ENCODE data around the gene JHY. TPM values are rescaled to one million over a fixed set of nuclear protein-coding genes. Genes with fewer than 3 reads are reported as not detected.

The JHY gene
- total RNA-seq, 1 donor from 2014 or later, result 0.51 TPM

GRCh38 chr11:122954455-122954854 is 71.9 kb downstream of the JHY start:
- DNase-seq, result no peak

GRCh38 chr11:122963961-122964360 is 81.4 kb downstream of the JHY start:
- no peak for DNase-seq

GRCh38 chr11:122976061-122976733 is 93.6 kb downstream of the JHY start:
- DNase-seq, result no peak

GRCh38 chr11:122976734-122977469 is 94.3 kb downstream of the JHY start:
- DNase-seq, result no peak

GRCh38 chr11:122977470-122978298 is 95.1 kb downstream of the JHY start:
- DNase-seq, result no peak

GRCh38 chr11:122978299-122978620 is 95.7 kb downstream of the JHY start:
- DNase-seq, result no peak

GRCh38 chr11:122979103-122979814 is 96.7 kb downstream of the JHY start:
- no peak for DNase-seq

- DNase-seq, result no peak
Observed at GRCh38 chr11:122979815-122980595, 97.4 kb downstream of the JHY start.

- peak; percentile 60 for DNase-seq
Observed at GRCh38 chr11:122981388-122982264, 99.1 kb downstream of the JHY start, which contains the start of gene BSX. Gene BSX (minus strand): TSS chr11:122981834. CDS start chr11:122981671, 163 bp downstream.

- no peak for DNase-seq
Observed at GRCh38 chr11:122983438-122984185, 101.1 kb downstream of the JHY start.

GRCh38 chr11:122984186-122985011 is 101.8 kb downstream of the JHY start:
- peak; percentile 15 for DNase-seq

GRCh38 chr11:122995526-122995925 is 113.0 kb downstream of the JHY start:
- no peak for DNase-seq

GRCh38 chr11:122998727-122999366 is 116.3 kb downstream of the JHY start:
- DNase-seq, result no peak

GRCh38 chr11:123000721-123001120 is 118.2 kb downstream of the JHY start:
- no peak for DNase-seq

GRCh38 chr11:123006860-123007542 is 124.4 kb downstream of the JHY start:
- DNase-seq, result no peak

All from dermis blood vessel endothelial cell (primary cell).